GM11168 (cell line): ENCODE results near the gene KIF26A.

Source experiments
- in situ Hi-C: fragments of 300-500 bp; cut with MboI; formaldehyde crosslinking; loops from one replicate; pipeline ENCODE4 v1.12.0; 2022; ENCODE audit warnings: low sequenced_read_pairs; ENCODE audit not compliant: unreplicated experiment

Gene KIF26A

DNA sequence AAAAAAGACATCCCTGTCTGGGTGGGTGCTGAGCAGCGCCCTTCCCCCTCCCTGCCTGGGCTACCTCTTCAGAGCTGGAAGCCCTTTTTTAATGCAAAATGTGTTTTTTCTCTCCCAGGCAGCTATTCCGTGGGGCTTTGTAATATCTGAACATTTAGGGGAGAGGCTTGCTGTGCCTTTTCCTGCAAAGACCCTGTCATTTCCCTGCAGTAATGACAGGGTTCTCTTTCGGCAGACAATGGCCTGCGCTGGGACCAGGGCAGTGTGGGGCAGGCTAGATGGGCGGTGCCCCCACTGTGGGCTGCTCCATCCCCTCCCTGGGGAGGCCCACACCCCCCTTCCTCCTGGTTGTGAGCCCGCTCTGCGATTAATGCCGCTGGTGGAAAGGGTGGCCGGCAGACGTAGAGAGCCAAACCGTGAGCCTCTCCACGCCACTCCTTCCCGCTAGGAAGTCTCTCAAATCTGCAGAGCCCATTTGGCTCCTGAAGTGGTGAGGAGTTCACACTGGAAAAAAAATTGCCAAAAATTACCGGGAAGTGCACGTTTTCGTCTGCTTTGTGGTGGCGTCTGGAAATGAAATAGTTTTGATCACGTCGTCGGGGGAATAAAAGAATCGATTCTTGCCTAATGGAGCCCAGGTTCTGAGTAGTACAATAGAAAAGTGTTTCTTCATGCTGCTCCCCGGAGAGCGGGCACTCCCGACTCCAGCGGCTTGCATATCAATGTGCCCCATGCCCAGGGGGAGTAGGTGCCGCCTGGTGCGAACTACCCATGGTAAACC is 31.5 kb downstream of the KIF26A start:
- in situ Hi-C loops, result no loop called here

DNA sequence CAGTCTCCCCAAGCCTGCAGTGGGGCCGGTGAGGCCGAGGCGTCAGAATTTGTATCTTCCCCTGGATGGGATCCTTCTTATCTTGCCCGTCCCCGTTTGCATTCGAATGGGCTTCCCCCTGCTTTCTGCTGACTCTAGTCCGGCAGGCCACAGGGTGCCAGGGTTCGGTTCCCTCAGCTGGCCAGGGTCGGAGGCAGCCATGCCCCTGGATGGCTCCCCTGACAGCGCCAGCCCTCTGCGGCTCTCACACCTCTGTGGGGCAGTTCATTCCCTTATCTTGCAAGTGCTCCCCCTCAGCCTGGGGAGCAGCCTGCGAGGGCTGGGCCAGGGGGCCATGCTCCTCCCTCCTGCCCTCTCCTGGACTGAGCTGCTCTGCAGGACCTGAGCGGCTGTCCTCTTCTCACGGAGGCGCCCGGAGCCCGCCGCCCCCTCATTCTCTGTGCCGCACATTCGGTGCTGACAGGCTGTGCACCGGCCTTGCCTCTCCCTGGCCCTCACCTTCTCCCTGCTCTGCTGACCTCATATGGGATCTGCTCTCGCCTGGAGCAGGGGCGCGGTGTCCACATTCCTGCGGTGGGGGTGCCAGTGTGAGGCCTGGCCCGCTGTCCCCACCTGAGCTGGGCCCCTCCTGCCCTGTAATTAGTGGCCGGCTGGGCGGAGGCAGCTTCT is 32.8 kb downstream of the KIF26A start:
- in situ Hi-C loops, result no loop called here

DNA sequence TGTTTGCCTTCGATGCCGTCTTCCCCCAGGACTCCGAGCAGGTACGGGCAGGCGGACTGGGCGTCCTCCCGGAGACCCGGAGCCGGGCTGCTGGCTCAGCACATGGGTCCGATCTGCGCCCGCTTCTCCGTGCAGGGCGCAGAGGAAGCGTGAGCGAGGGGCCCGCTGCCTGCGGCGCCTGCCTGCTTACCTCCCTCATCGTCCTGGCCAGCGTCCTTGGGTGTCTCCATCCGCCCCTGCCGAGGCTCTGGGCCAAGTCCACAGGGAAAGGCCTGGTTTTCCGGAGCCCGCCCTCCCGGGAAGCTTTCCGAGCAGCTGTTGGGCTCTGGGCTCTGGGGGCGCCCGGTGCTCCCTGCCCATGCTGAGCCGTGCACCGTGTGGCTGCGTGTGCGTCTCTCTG is 33.5 kb downstream of the KIF26A start:
- in situ Hi-C loops, result no loop called here

GRCh38 chr14:104172349-104172748 is 34.0 kb downstream of the KIF26A start:
- in situ Hi-C loops, result no loop called here

DNA sequence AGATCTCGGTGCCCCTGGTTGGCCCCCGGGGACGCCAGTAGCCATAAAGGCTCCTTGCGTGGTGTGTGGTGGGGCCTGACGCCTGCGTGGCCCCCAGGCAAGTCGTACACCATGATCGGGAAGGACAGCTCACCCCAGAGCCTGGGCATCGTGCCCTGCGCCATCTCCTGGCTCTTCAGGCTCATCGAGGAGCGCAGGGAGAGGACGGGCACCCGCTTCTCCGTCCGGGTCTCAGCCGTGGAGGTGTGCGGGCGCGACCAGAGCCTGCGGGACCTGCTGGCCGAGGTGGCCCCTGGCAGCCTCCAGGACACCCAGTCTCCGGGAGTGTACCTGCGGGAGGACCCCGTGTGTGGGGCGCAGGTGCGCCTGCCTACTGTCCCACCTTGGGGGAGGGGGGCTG is 34.5 kb downstream of the KIF26A start:
- in situ Hi-C loops, result no loop called here

DNA sequence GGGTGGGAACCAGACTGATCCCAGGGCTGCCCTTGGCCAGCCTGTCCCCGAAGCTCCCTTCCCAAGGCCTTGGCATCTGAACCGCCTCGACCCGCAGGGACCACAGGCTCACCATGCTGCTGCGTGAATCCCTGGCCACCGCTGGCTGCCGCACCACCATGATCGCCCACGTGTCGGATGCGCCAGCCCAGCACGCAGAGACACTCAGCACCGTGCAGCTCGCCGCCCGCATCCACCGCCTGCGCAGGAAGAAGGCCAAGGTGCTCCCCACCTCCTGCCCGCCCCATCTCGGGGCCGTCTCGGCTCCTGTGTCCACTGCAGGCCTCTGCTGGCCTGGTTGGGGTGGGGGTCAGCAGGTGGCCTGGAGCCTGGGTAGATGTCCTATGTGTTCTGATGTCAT is 35.7 kb downstream of the KIF26A start:
- in situ Hi-C loops, result no loop called here

DNA sequence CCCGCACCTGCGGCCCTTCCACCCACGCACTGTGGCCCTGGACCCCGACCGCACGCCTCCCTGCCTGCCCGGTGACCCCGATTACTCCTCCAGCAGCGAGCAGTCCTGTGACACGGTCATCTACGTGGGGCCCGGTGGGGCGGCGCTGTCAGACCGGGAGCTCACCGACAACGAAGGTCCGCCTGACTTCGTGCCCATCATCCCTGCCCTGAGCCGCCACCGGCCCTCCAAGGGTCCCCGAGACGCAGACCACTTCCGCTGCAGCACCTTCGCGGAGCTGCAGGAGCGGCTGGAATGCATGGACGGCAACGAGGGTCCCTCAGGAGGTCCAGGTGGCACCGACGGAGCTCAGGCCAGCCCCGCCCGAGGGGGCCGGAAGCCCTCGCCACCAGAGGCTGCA is 36.7 kb downstream of the KIF26A start:
- in situ Hi-C loops, result no loop called here

DNA sequence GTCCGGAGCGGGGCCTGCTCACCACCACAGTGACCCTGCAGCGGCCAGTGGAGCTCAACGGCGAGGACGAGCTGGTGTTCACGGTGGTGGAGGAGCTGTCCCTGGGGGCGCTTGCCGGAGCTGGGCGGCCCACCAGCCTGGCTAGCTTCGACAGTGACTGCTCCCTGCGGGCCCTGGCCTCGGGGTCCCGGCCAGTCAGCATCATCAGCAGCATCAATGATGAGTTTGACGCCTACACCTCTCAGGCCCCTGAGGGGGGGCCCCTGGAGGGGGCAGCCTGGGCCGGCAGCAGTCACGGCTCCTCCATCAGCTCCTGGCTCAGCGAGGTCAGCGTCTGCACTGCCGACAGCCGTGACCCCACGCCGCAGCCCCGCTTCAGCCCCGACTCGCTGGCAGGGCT is 37.4 kb downstream of the KIF26A start:
- in situ Hi-C loops, result no loop called here

- in situ Hi-C loops, result no loop called here
Observed at GRCh38 chr14:104176611-104177010, 38.2 kb downstream of the KIF26A start.

GRCh38 chr14:104177411-104177810 is 39.0 kb downstream of the KIF26A start:
- in situ Hi-C loops, result no loop called here

GRCh38 chr14:104178279-104178678 is 39.9 kb downstream of the KIF26A start:
- in situ Hi-C loops, result no loop called here

GRCh38 chr14:104179126-104179525 is 40.7 kb downstream of the KIF26A start:
- in situ Hi-C loops, result no loop called here

GRCh38 chr14:104179564-104180129 is 41.3 kb downstream of the KIF26A start:
- in situ Hi-C loops, result no loop called here

GRCh38 chr14:104180561-104181165 is 42.3 kb downstream of the KIF26A start:
- in situ Hi-C loops, result no loop called here

DNA sequence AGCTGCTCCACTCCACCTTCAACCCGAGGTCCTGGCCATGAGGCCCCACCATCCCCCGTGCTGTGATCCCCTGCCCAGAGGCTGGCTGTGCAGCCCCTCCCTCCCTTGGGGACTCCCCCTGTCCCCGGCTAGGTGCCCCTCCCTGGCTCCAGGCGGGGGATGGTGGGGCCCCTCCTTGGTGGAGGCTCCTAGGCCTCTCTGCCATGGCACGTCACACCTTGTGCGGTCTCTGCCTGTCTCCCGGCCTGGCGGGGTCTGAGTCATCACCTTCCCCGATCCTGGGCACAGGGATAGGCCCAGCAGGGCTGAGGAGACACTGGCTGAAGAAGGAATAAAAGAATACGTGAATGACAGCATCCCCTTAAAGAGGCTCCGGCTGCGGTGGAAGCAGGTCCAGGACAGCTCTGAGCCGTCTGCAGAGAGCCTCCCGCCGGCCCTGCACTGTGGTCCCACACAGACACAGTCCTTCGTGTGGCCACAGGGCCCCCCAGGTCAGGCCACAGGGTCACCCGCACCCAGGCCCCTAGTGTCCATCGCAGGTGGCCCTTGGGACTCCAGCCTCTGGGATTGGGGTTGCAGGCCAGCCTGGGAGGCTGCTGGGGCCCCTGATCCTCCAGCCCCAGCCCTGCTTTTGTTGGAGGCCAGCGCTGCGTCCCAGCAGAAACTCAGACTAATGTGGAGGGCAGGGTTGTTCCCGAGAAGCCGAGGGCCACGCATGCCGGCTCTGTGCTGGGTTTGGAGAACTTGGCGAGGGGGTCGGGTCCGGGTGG is 43.6 kb downstream of the KIF26A start:
- in situ Hi-C loops, result no loop called here

DNA sequence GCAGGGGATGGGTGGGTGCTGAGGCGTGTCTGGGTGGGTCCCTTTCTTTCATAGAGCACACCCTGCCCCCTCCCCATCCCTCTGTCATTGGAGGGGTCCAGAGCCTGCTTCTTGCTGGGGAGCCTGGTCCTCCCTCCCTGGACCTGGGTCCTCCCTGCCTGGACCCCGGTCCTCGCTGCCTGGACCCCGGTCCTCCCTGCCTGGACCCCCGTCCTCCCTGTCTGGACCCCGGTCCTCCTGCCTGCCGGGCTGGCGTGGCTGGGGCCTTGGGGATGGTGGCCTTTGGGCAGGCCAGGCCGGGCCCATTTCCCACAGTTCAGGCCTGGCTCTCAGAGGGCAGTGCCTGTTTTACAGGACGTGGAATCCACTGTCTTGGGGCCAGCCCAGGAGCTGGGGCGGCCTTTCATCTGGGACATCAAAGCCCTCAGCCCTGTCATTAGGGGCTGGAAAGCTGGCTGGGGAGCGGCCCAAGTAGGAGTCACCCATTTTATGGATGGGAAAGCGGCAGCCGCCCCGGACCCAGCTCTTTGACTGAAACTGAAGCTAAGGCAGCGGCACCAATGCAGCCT is 44.6 kb downstream of the KIF26A start:
- in situ Hi-C loops, result no loop called here

DNA sequence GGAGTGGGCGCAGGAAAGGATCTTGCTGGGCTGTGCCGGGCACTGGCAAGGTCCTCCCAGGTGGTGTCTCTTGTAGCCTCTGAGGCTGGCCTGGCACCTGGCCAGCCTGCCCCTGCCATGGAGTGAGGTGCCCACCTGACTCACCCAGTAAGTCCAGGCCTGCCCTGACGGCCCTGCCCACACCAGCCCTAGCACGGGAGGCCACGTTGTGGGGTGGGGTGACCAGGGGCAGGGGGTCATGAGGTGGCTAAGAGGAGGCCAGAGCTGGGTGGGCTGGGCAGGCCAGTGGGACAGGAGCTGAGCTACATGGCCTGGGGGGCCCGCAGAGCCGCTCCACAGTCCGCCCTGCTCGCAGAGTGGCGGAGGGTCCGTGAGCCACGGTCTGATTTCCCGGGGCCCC is 45.4 kb downstream of the KIF26A start:
- in situ Hi-C loops, result no loop called here

GRCh38 chr14:104184506-104184905 is 46.1 kb downstream of the KIF26A start:
- in situ Hi-C loops, result no loop called here

DNA sequence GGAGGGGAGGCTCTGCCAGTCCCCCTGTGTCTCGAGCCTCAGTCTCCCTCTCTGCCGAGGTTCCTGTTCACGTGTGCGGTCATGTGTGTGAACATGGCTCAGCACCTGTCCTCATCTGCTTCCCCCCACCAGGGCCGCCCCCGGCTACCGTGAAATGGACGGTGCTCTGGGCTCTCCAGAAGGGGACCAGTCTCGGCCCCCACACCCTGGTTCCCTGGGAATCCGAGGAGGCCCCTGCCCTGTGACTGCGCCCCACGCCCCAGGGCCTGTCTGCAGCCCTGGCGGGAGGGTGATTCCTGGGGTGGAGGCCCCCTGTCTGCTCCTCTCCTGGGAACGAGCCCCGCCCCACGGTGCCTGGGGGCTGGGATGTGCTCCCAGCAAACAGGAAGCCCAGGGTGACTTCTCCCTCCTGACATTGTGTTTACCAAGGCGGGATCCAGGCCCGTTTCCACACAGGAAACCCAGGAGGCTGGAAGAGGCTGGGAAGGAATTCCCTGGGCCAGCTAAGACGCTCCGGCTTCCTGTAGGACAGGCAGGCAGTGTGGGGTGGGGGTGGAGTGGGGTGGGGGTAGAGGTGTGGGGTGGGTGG is 46.6 kb downstream of the KIF26A start:
- in situ Hi-C loops, result no loop called here
